Osteoblast (primary cell): ENCODE measurements around the gene PRKACA. TPM values are rescaled to one million over a fixed set of nuclear protein-coding genes. Genes with fewer than 3 reads are reported as not detected.

Source experiments
- DNase-seq: peaks from one replicate; pipeline ENCODE4 v3.0.0; 2011; ENCODE audit warnings: low spot score, mixed read lengths; ENCODE audit not compliant: insufficient read length; ENCODE audit errors: missing footprints
- H2AFZ ChIP-seq: 2 replicates; pipeline ENCODE4 v1.6.0; 2011; ENCODE audit warnings: mild to moderate bottlenecking, low read length
- H3K27ac ChIP-seq: 2 replicates; pipeline ENCODE4 v1.5.1; 2011; ENCODE audit warnings: mild to moderate bottlenecking, low read depth, low read length, moderate library complexity
- H3K27me3 ChIP-seq: 2 replicates; pipeline ENCODE4 v1.6.0; 2012; ENCODE audit warnings: mild to moderate bottlenecking, control low read depth, inconsistent platforms, low read length, moderate library complexity; ENCODE audit not compliant: insufficient read depth
- H3K36me3 ChIP-seq: 2 replicates; pipeline ENCODE4 v1.5.1; 2011; ENCODE audit warnings: mild to moderate bottlenecking, low read length, control low read depth, moderate library complexity; ENCODE audit not compliant: insufficient read depth
- H3K4me1 ChIP-seq: 2 replicates; pipeline ENCODE4 v1.5.1; 2011; ENCODE audit warnings: mild to moderate bottlenecking, low read length, control low read depth, moderate library complexity; ENCODE audit not compliant: insufficient read depth
- H3K4me2 ChIP-seq: 2 replicates; pipeline ENCODE4 v1.6.0; 2011; ENCODE audit warnings: mild to moderate bottlenecking, low read length; ENCODE audit not compliant: insufficient read depth
- H3K4me3 ChIP-seq: fragments of 200-600 bp; sonication (generic); 3 replicates; pipeline ENCODE4 v1.5.1; 2012; ENCODE audit warnings: mild to moderate bottlenecking, low read length, inconsistent platforms; ENCODE audit not compliant: insufficient read depth
- H3K79me2 ChIP-seq: 2 replicates; pipeline ENCODE4 v1.6.0; 2012; ENCODE audit warnings: mild to moderate bottlenecking, low read length, control low read depth, inconsistent platforms; ENCODE audit not compliant: insufficient read depth
- H3K9me3 ChIP-seq: 2 replicates; pipeline ENCODE4 v1.5.1; 2011; ENCODE audit warnings: low read depth, low read length, control low read depth
- H4K20me1 ChIP-seq: 2 replicates; pipeline ENCODE4 v1.6.0; 2012; ENCODE audit warnings: mild to moderate bottlenecking, low read length, control low read depth; ENCODE audit not compliant: insufficient read depth
- CTCF ChIP-seq: IDR thresholded peaks from 2 replicates; pipeline ENCODE4 v1.5.1; 2011; ENCODE audit warnings: mild to moderate bottlenecking, low read depth, low read length, moderate library complexity; ENCODE audit errors: extremely low read depth
- total RNA-seq: library from RNA; depleted of rRNA; stranded (reverse); fragments of >200 nt; gene quantifications from 2 replicates; pipeline ENCODE4 v1.2.3, GENCODE V29; 2012

The PRKACA gene
- total RNA-seq, 1 donor, result 45.6 TPM

- DNase-seq, result peak; percentile 8
- Histone ChIP-seq H4K20me1 (no peaks in the 10 kb centered on the region), H3K79me2 (no peaks in the 10 kb centered on the region), H3K9me3 (no peaks in the 10 kb centered on the region), H3K4me2 (no peak overlapping the region), H3K27ac (no peak overlapping the region), H3K36me3 (peaks cover 59% of the 10 kb centered on the region), H3K4me1 (peaks cover 10% of the 10 kb centered on the region), H3K4me3 (no peak overlapping the region), H2AFZ (no peak overlapping the region), H3K27me3 (no peaks in the 10 kb centered on the region)
- no peak for TF ChIP-seq CTCF
Observed at GRCh38 chr19:14101003-14101545, 16.5 kb downstream of the PRKACA start.

GRCh38 chr19:14097532-14098151, 19.9 kb downstream of the PRKACA start:
- peak; percentile 73 for DNase-seq
- H3K79me2 ChIP-seq, result no peaks in the 10 kb centered on the region
- H3K4me3 ChIP-seq, result no peak overlapping the region
- H3K4me2 ChIP-seq, result no peak overlapping the region
- no peak overlapping the region for H3K27ac ChIP-seq
- peaks cover 8% of the 10 kb centered on the region for H3K4me1 ChIP-seq
- no peak overlapping the region for H2AFZ ChIP-seq
- H3K9me3 ChIP-seq, result peaks cover 6% of the 10 kb centered on the region
- no peaks in the 10 kb centered on the region for H3K27me3 ChIP-seq
- H3K36me3 ChIP-seq, result peaks cover 44% of the 10 kb centered on the region
- peak; percentile 26 for TF ChIP-seq CTCF
- no peaks in the 10 kb centered on the region for H4K20me1 ChIP-seq

- peak; percentile 57 for DNase-seq
- Histone ChIP-seq H2AFZ (no peak overlapping the region), H3K4me3 (no peak overlapping the region), H4K20me1 (no peaks in the 10 kb centered on the region), H3K36me3 (peaks cover 36% of the 10 kb centered on the region), H3K9me3 (peaks cover 6% of the 10 kb centered on the region), H3K27ac (no peak overlapping the region), H3K27me3 (no peaks in the 10 kb centered on the region), H3K4me1 (peaks cover 6% of the 10 kb centered on the region), H3K79me2 (no peaks in the 10 kb centered on the region), H3K4me2 (no peak overlapping the region)
- peak; percentile 13 for TF ChIP-seq CTCF
Observed at GRCh38 chr19:14096272-14096992, 21.1 kb downstream of the PRKACA start.

GRCh38 chr19:14094854-14095253, 22.7 kb downstream of the PRKACA start:
- DNase-seq, result peak; percentile 14
- Histone ChIP-seq H2AFZ (no peak overlapping the region), H3K79me2 (no peaks in the 10 kb centered on the region), H4K20me1 (no peaks in the 10 kb centered on the region), H3K27ac (no peak overlapping the region), H3K9me3 (peaks cover 6% of the 10 kb centered on the region), H3K36me3 (peaks cover 24% of the 10 kb centered on the region), H3K4me1 (peaks cover 6% of the 10 kb centered on the region), H3K4me2 (no peak overlapping the region), H3K27me3 (no peaks in the 10 kb centered on the region), H3K4me3 (no peak overlapping the region)
- TF ChIP-seq CTCF, result no peak
